ENCODE results near the gene DOCK1. TPM values are rescaled to one million over a fixed set of nuclear protein-coding genes. Genes with fewer than 3 reads are reported as not detected.

DOCK1 gene
- total RNA-seq, 2 donors from 2014 or later = 0.34 to 0.67 TPM

GRCh38 chr10:127059314-127059713 is 154.1 kb downstream of the DOCK1 start:
- peaks cover 16% of the 10 kb centered on the region for H3K9me3 Mint-ChIP-seq
- no peaks in the 10 kb centered on the region for H3K27me3 Mint-ChIP-seq
- ATAC-seq (replicated peaks) = no peak
- H3K27ac Mint-ChIP-seq = no peak overlapping the region
- no peaks in the 10 kb centered on the region for H3K4me1 Mint-ChIP-seq
- no peak overlapping the region for H3K4me3 Mint-ChIP-seq
- H3K36me3 Mint-ChIP-seq (ENCODE audit: low read depth) = no peaks in the 10 kb centered on the region

- no peak for ATAC-seq (replicated peaks)
- H3K27me3 Mint-ChIP-seq = no peaks in the 10 kb centered on the region
- no peak overlapping the region for H3K4me3 Mint-ChIP-seq
- H3K4me1 Mint-ChIP-seq = no peaks in the 10 kb centered on the region
- no peak overlapping the region for H3K27ac Mint-ChIP-seq
- H3K9me3 Mint-ChIP-seq = peaks cover 12% of the 10 kb centered on the region
- no peaks in the 10 kb centered on the region for H3K36me3 Mint-ChIP-seq (ENCODE audit: low read depth)
Measured at GRCh38 chr10:127063762-127064161, 158.5 kb downstream of the DOCK1 start.

- H3K27ac Mint-ChIP-seq = no peak overlapping the region
- ATAC-seq (replicated peaks) = no peak
- no peaks in the 10 kb centered on the region for H3K4me1 Mint-ChIP-seq
- no peaks in the 10 kb centered on the region for H3K27me3 Mint-ChIP-seq
- peaks cover 7% of the 10 kb centered on the region for H3K9me3 Mint-ChIP-seq
- no peaks in the 10 kb centered on the region for H3K36me3 Mint-ChIP-seq (ENCODE audit: low read depth)
- no peak overlapping the region for H3K4me3 Mint-ChIP-seq
Measured at GRCh38 chr10:127064474-127064873, 159.2 kb downstream of the DOCK1 start.

GRCh38 chr10:127067542-127068194 is 162.4 kb downstream of the DOCK1 start:
- Mint-ChIP-seq H3K4me1 (no peaks in the 10 kb centered on the region), H3K36me3 (ENCODE audit: low read depth) (no peaks in the 10 kb centered on the region), H3K4me3 (no peak overlapping the region), H3K27me3 (no peaks in the 10 kb centered on the region), H3K27ac (no peak overlapping the region), H3K9me3 (peaks cover 4% of the 10 kb centered on the region)
- no peak for ATAC-seq (replicated peaks)

- Mint-ChIP-seq H3K4me1 (no peaks in the 10 kb centered on the region), H3K9me3 (peaks cover 3% of the 10 kb centered on the region), H3K27me3 (no peaks in the 10 kb centered on the region), H3K27ac (no peak overlapping the region), H3K4me3 (no peak overlapping the region), H3K36me3 (ENCODE audit: low read depth) (no peaks in the 10 kb centered on the region)
- no peak for ATAC-seq (replicated peaks)
Measured at GRCh38 chr10:127068485-127068884, 163.3 kb downstream of the DOCK1 start.

GRCh38 chr10:127069436-127069835 is 164.2 kb downstream of the DOCK1 start:
- no peak for ATAC-seq (replicated peaks)
- H3K27me3 Mint-ChIP-seq = no peaks in the 10 kb centered on the region
- no peak overlapping the region for H3K27ac Mint-ChIP-seq
- H3K4me1 Mint-ChIP-seq = no peaks in the 10 kb centered on the region
- H3K4me3 Mint-ChIP-seq = no peak overlapping the region
- peaks cover 3% of the 10 kb centered on the region for H3K9me3 Mint-ChIP-seq
- no peaks in the 10 kb centered on the region for H3K36me3 Mint-ChIP-seq (ENCODE audit: low read depth)

- Mint-ChIP-seq H3K4me3 (no peak overlapping the region), H3K27me3 (no peaks in the 10 kb centered on the region), H3K4me1 (no peaks in the 10 kb centered on the region), H3K27ac (no peak overlapping the region), H3K36me3 (ENCODE audit: low read depth) (no peaks in the 10 kb centered on the region), H3K9me3 (peaks cover 1% of the 10 kb centered on the region)
- ATAC-seq (replicated peaks) = no peak
Measured at GRCh38 chr10:127071126-127071525, 165.9 kb downstream of the DOCK1 start.

- Mint-ChIP-seq H3K36me3 (ENCODE audit: low read depth) (no peaks in the 10 kb centered on the region), H3K27ac (no peak overlapping the region), H3K9me3 (peaks cover 3% of the 10 kb centered on the region), H3K4me1 (no peaks in the 10 kb centered on the region), H3K27me3 (peaks cover 3% of the 10 kb centered on the region), H3K4me3 (no peak overlapping the region)
- ATAC-seq (replicated peaks) = no peak
Measured at GRCh38 chr10:127073666-127074065, 168.4 kb downstream of the DOCK1 start.

GRCh38 chr10:127079392-127079791 is 174.2 kb downstream of the DOCK1 start:
- ATAC-seq (replicated peaks) = no peak
- H3K4me3 Mint-ChIP-seq = no peak overlapping the region
- peaks cover 3% of the 10 kb centered on the region for H3K27me3 Mint-ChIP-seq
- no peak overlapping the region for H3K27ac Mint-ChIP-seq
- no peaks in the 10 kb centered on the region for H3K4me1 Mint-ChIP-seq
- H3K9me3 Mint-ChIP-seq = peaks cover 6% of the 10 kb centered on the region
- H3K36me3 Mint-ChIP-seq (ENCODE audit: low read depth) = no peaks in the 10 kb centered on the region

- Mint-ChIP-seq H3K36me3 (ENCODE audit: low read depth) (no peaks in the 10 kb centered on the region), H3K27me3 (peaks cover 3% of the 10 kb centered on the region), H3K4me3 (no peak overlapping the region), H3K27ac (no peak overlapping the region), H3K9me3 (peaks cover 6% of the 10 kb centered on the region), H3K4me1 (no peaks in the 10 kb centered on the region)
- ATAC-seq (replicated peaks) = no peak
Measured at GRCh38 chr10:127080317-127080716, 175.1 kb downstream of the DOCK1 start.

GRCh38 chr10:127081851-127082345 is 176.7 kb downstream of the DOCK1 start:
- no peaks in the 10 kb centered on the region for H3K4me1 Mint-ChIP-seq
- peaks cover 3% of the 10 kb centered on the region for H3K27me3 Mint-ChIP-seq
- H3K27ac Mint-ChIP-seq = no peak overlapping the region
- no peak for ATAC-seq (replicated peaks)
- H3K9me3 Mint-ChIP-seq = peaks cover 6% of the 10 kb centered on the region
- no peaks in the 10 kb centered on the region for H3K36me3 Mint-ChIP-seq (ENCODE audit: low read depth)
- H3K4me3 Mint-ChIP-seq = no peak overlapping the region

- Mint-ChIP-seq H3K27me3 (peaks cover under 1% of the 10 kb centered on the region), H3K9me3 (peaks cover 4% of the 10 kb centered on the region), H3K4me3 (no peak overlapping the region), H3K27ac (no peak overlapping the region), H3K4me1 (no peaks in the 10 kb centered on the region), H3K36me3 (ENCODE audit: low read depth) (no peaks in the 10 kb centered on the region)
- ATAC-seq (replicated peaks) = no peak
Measured at GRCh38 chr10:127082651-127083050, 177.4 kb downstream of the DOCK1 start.

GRCh38 chr10:127085957-127086356 is 180.7 kb downstream of the DOCK1 start:
- Mint-ChIP-seq H3K27ac (no peak overlapping the region), H3K4me3 (no peak overlapping the region), H3K4me1 (no peaks in the 10 kb centered on the region), H3K27me3 (peaks cover 4% of the 10 kb centered on the region), H3K36me3 (ENCODE audit: low read depth) (no peaks in the 10 kb centered on the region), H3K9me3 (peaks cover 3% of the 10 kb centered on the region)
- ATAC-seq (replicated peaks) = no peak

GRCh38 chr10:127088908-127089307 is 183.7 kb downstream of the DOCK1 start:
- H3K4me1 Mint-ChIP-seq = no peaks in the 10 kb centered on the region
- peaks cover 4% of the 10 kb centered on the region for H3K9me3 Mint-ChIP-seq
- peaks cover 4% of the 10 kb centered on the region for H3K27me3 Mint-ChIP-seq
- H3K27ac Mint-ChIP-seq = no peak overlapping the region
- no peaks in the 10 kb centered on the region for H3K36me3 Mint-ChIP-seq (ENCODE audit: low read depth)
- no peak overlapping the region for H3K4me3 Mint-ChIP-seq
- no peak for ATAC-seq (replicated peaks)

- peaks cover 4% of the 10 kb centered on the region for H3K27me3 Mint-ChIP-seq
- H3K4me3 Mint-ChIP-seq = no peak overlapping the region
- H3K27ac Mint-ChIP-seq = no peak overlapping the region
- no peak for ATAC-seq (replicated peaks)
- no peaks in the 10 kb centered on the region for H3K4me1 Mint-ChIP-seq
- H3K36me3 Mint-ChIP-seq (ENCODE audit: low read depth) = no peaks in the 10 kb centered on the region
- H3K9me3 Mint-ChIP-seq = peaks cover 4% of the 10 kb centered on the region
Measured at GRCh38 chr10:127089446-127089845, 184.2 kb downstream of the DOCK1 start.

GRCh38 chr10:127090138-127090537 is 184.9 kb downstream of the DOCK1 start:
- H3K4me3 Mint-ChIP-seq = no peak overlapping the region
- peaks cover 5% of the 10 kb centered on the region for H3K27me3 Mint-ChIP-seq
- peaks cover 4% of the 10 kb centered on the region for H3K9me3 Mint-ChIP-seq
- ATAC-seq (replicated peaks) = no peak
- H3K4me1 Mint-ChIP-seq = no peaks in the 10 kb centered on the region
- H3K27ac Mint-ChIP-seq = no peak overlapping the region
- H3K36me3 Mint-ChIP-seq (ENCODE audit: low read depth) = no peaks in the 10 kb centered on the region
